Cardiac fibroblast (primary cell): ENCODE data around the gene HLA-E.
"Not testable (repeated sequence)": the region's sequence is repeated elsewhere in the genome, so short reads cannot be mapped to it uniquely, and the experiment has no call there.

Experiments used
- DNase-seq, 2 donors: peaks; one replicate each; pipeline versions ENCODE4 v3.0.0 to v3.0.0-alpha.2; 2010; ENCODE audit warnings: low read depth in 2 of 2
- H3K4me3 ChIP-seq, 2 donors: replicated peaks in 1 of 2; 1 replicate in 1 of 2; 2 replicates in 1 of 2; pipeline ENCODE4 v1.5.1; 2011; ENCODE audit warnings: low read depth in 2 of 2, low read length in 2 of 2, mild to moderate bottlenecking in 2 of 2, moderate library complexity in 1 of 2
- CTCF ChIP-seq: IDR thresholded peaks from one replicate; pipeline ENCODE4 v1.5.1; 2011; ENCODE audit warnings: low read depth, mild to moderate bottlenecking, low read length, inconsistent platforms

Gene HLA-E

GRCh38 chr6:30513451-30513850 lies 24.1 kb downstream of the HLA-E start:
- no peak for DNase-seq

GRCh38 chr6:30515106-30515505 lies 25.8 kb downstream of the HLA-E start:
- H3K4me3 ChIP-seq = no peak overlapping the region
- no peak for TF ChIP-seq CTCF
- DNase-seq = no peak

More at GRCh38 chr6:30513451-30513850, 24.1 kb downstream of the HLA-E start:
- TF ChIP-seq CTCF = no peak
- no peak overlapping the region for H3K4me3 ChIP-seq

- H3K4me3 ChIP-seq = peak overlapping the region; percentile 36 to 48
- TF ChIP-seq CTCF = no peak
- DNase-seq = peak; percentile 99
These were observed 26.8 kb downstream of the HLA-E start for GRCh38 chr6:30515944-30516753.

- H3K4me3 ChIP-seq, DNase-seq: not testable (repeated sequence)
These were observed 27.4 kb downstream of the HLA-E start for GRCh38 chr6:30516754-30517076.

GRCh38 chr6:30517767-30518504 lies 28.6 kb downstream of the HLA-E start:
- DNase-seq, H3K4me3 ChIP-seq: not testable (repeated sequence)

- not testable (repeated sequence) for DNase-seq, H3K4me3 ChIP-seq
These were observed 29.3 kb downstream of the HLA-E start for GRCh38 chr6:30518505-30519145.

GRCh38 chr6:30520522-30520921 lies 31.2 kb downstream of the HLA-E start:
- TF ChIP-seq CTCF = no peak
- no peak for DNase-seq
- H3K4me3 ChIP-seq = no peak overlapping the region

- DNase-seq = peak in 1 of 2 donors; percentile 45
- not testable (repeated sequence) for H3K4me3 ChIP-seq
These were observed 31.8 kb downstream of the HLA-E start for GRCh38 chr6:30521082-30521481.

GRCh38 chr6:30521952-30522351 lies 32.6 kb downstream of the HLA-E start:
- not testable (repeated sequence) for H3K4me3 ChIP-seq
- DNase-seq = peak in 1 of 2 donors; percentile 25

GRCh38 chr6:30526444-30526843 lies 37.1 kb downstream of the HLA-E start:
- not testable (repeated sequence) for DNase-seq, H3K4me3 ChIP-seq

- H3K4me3 ChIP-seq, DNase-seq: not testable (repeated sequence)
These were observed 40.1 kb downstream of the HLA-E start for GRCh38 chr6:30529349-30529875.
